Stimulated activated CD4-positive, alpha-beta T cell treated with anti-CD3 and anti-CD28 coated beads, Interleukin-2, amount 100 ng/mL, for 24 hours (primary cell): ENCODE results near the gene MROH2A.

Experiments used
- DNase-seq, 2 donors: peaks; one replicate each; pipeline ENCODE4 v3.0.0-alpha.2; 2020

Gene MROH2A

GRCh38 chr2:233802132-233802815 lies 24.1 kb downstream of the MROH2A start:
- DNase-seq, result peak in 1 of 2 donors; percentile 4

- DNase-seq, result peak in 1 of 2 donors; percentile 7
These were observed 25.3 kb downstream of the MROH2A start for GRCh38 chr2:233803292-233803911.

GRCh38 chr2:233803994-233804393 lies 25.9 kb downstream of the MROH2A start:
- DNase-seq, result peak in 1 of 2 donors; percentile 6

GRCh38 chr2:233807215-233807865 lies 29.2 kb downstream of the MROH2A start:
- peak in 1 of 2 donors; percentile 11 for DNase-seq

- DNase-seq, result peak in 1 of 2 donors; percentile 7
These were observed 30.1 kb downstream of the MROH2A start for GRCh38 chr2:233807966-233808935.

GRCh38 chr2:233810385-233810784 lies 32.3 kb downstream of the MROH2A start:
- no peak for DNase-seq

- no peak for DNase-seq
These were observed 33.0 kb downstream of the MROH2A start for GRCh38 chr2:233811087-233811486.

GRCh38 chr2:233811732-233812131 lies 33.6 kb downstream of the MROH2A start:
- no peak for DNase-seq

GRCh38 chr2:233813236-233814055 lies 35.3 kb downstream of the MROH2A start:
- DNase-seq, result no peak

GRCh38 chr2:233814056-233814835 lies 36.1 kb downstream of the MROH2A start:
- no peak for DNase-seq

GRCh38 chr2:233815861-233816260 lies 37.7 kb downstream of the MROH2A start:
- no peak for DNase-seq

- DNase-seq, result no peak
These were observed 38.2 kb downstream of the MROH2A start for GRCh38 chr2:233816334-233816733.

- no peak for DNase-seq
These were observed 38.6 kb downstream of the MROH2A start for GRCh38 chr2:233816771-233817170.

- DNase-seq, result no peak
These were observed 39.3 kb downstream of the MROH2A start for GRCh38 chr2:233817361-233817911.

GRCh38 chr2:233817995-233818638 lies 40.0 kb downstream of the MROH2A start:
- DNase-seq, result no peak

- no peak for DNase-seq
These were observed 40.8 kb downstream of the MROH2A start for GRCh38 chr2:233818639-233819621.

GRCh38 chr2:233819884-233820773 lies 42.0 kb downstream of the MROH2A start:
- DNase-seq, result no peak

- no peak for DNase-seq
These were observed 42.6 kb downstream of the MROH2A start for GRCh38 chr2:233820774-233821105.
